ENCODE measurements around the gene AKIP1. TPM values are rescaled to one million over a fixed set of nuclear protein-coding genes. Genes with fewer than 3 reads are reported as not detected.
A peak's percentile ranks its signal among the peaks of the same experiment; 100 is the strongest.

Gene AKIP1
- polyA plus RNA-seq, 3 donors, result 8.7 to 18.9 (median 18.7) TPM

GRCh38 chr11:8914661-8915018, 3.7 kb downstream of the AKIP1 start:
- H3K4me1 ChIP-seq (ENCODE audit: control insufficient read depth in 1 of 2, insufficient read depth in 2 of 2, low read length in 2 of 2), result peaks cover 20 to 38% of the 10 kb centered on the region in 2 donors
- Mint-ChIP-seq H3K4me1 (peaks cover 34% of the 10 kb centered on the region), H3K9me3 (no peaks in the 10 kb centered on the region), H3K4me3 (peak overlapping the region; percentile 75 to 82), H3K36me3 (peaks cover 27 to 44% of the 10 kb centered on the region in 2 donors), H3K27me3 (ENCODE audit: low read depth in 3 of 3) (peaks cover 2 to 10% (median 8%) of the 10 kb centered on the region in 3 donors), H3K27ac (no peak overlapping the region)
- H3K36me3 ChIP-seq (replicated peaks in 1 of 2; ENCODE audit: control insufficient read depth in 1 of 2, insufficient read depth in 2 of 2, low read length in 2 of 2), result peaks cover 27 to 37% of the 10 kb centered on the region in 2 donors
- peaks cover 0 to 3% of the 10 kb centered on the region in 2 donors for H3K27me3 ChIP-seq (ENCODE audit: control insufficient read depth in 2 of 2, insufficient read depth in 2 of 2, low read length in 2 of 2)
- no peak for TF ChIP-seq CTCF (IDR thresholded peaks at IDR 0.05)
- peak overlapping the region; percentile 54 for H3K9ac ChIP-seq (ENCODE audit: insufficient read depth, low read length, poor library complexity, severe bottlenecking)
- H3K9me3 ChIP-seq (replicated peaks in 1 of 2; ENCODE audit: control insufficient read depth in 1 of 2, insufficient read depth in 1 of 2, low read length in 2 of 2), result no peaks in the 10 kb centered on the region
- peaks cover 3% of the 10 kb centered on the region for H3K79me2 ChIP-seq (ENCODE audit: insufficient read depth, low read length)
- peak overlapping the region in 1 of 2 donors; percentile 61 for H3K27ac ChIP-seq (ENCODE audit: low read depth in 1 of 2, low read length in 2 of 2)
- H3K4me3 ChIP-seq (replicated peaks in 1 of 3; ENCODE audit: low read depth in 2 of 3, low read length in 3 of 3), result peak overlapping the region in 1 of 3 experiments; percentile 71
- H4K20me1 ChIP-seq (ENCODE audit: insufficient read depth, low read length), result no peaks in the 10 kb centered on the region
- intact Hi-C loops (cut with micrococcal nuclease), result no loop called here
- no CpG with 5 or more reads among the region's 4 CpGs for WGBS (ENCODE audit: insufficient coverage)
- no peak for DNase-seq
- H3K4me2 ChIP-seq (replicated peaks; ENCODE audit: extremely low read depth, low read length, poor library complexity, severe bottlenecking), result peak overlapping the region; percentile 77
- peak overlapping the region; percentile 88 for H2AFZ ChIP-seq (ENCODE audit: insufficient read depth, low read depth, low read length, poor library complexity, severe bottlenecking)

DNA sequence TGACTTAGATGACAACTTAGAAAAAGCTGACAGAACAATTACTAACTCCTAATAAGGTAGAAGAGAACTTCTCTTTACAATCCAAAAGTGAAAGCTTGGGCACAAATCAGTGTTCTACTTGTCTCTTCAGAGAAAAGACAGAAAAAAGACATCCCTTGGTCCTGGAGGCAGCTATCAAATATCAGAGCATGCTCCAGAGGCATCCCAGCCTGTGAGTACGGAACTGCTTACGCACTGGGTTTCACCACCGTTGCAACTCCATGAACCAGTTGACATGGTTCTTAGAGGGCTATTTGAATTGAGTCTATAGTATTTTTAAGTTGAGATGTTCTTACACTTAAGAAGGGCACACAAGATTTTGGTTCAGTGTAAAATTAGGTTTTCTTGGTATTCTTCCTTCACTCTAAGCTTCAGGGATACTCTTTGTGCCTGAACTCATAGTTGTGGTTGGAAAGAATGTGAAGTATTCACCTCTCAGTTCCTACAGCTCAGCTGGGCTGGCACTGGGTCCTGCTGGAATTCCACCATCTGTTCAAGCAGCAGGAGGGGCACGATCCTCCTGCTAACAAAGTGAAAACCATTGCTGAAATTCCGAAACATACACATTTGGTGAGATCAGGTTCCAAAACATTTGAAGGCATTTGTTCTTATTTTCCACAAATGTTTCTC, 6.3 kb downstream of the AKIP1 start:
- Histone ChIP-seq H3K4me1 (ENCODE audit: control insufficient read depth in 1 of 2, insufficient read depth in 2 of 2, low read length in 2 of 2) (peaks cover 9 to 20% of the 10 kb centered on the region in 2 donors), H3K36me3 (replicated peaks in 1 of 2; ENCODE audit: control insufficient read depth in 1 of 2, insufficient read depth in 2 of 2, low read length in 2 of 2) (peaks cover 33 to 64% of the 10 kb centered on the region in 2 donors), H3K9me3 (replicated peaks in 1 of 2; ENCODE audit: control insufficient read depth in 1 of 2, insufficient read depth in 1 of 2, low read length in 2 of 2) (no peaks in the 10 kb centered on the region), H4K20me1 (ENCODE audit: insufficient read depth, low read length) (no peaks in the 10 kb centered on the region), H2AFZ (ENCODE audit: insufficient read depth, low read depth, low read length, poor library complexity, severe bottlenecking) (no peak overlapping the region), H3K4me2 (replicated peaks; ENCODE audit: extremely low read depth, low read length, poor library complexity, severe bottlenecking) (no peak overlapping the region), H3K9ac (ENCODE audit: insufficient read depth, low read length, poor library complexity, severe bottlenecking) (no peak overlapping the region), H3K27ac (ENCODE audit: low read depth in 1 of 2, low read length in 2 of 2) (peak overlapping the region in 1 of 2 donors; percentile 27), H3K4me3 (replicated peaks in 1 of 3; ENCODE audit: low read depth in 2 of 3, low read length in 3 of 3) (no peak overlapping the region), H3K79me2 (ENCODE audit: insufficient read depth, low read length) (peaks cover 2% of the 10 kb centered on the region), H3K27me3 (ENCODE audit: control insufficient read depth in 2 of 2, insufficient read depth in 2 of 2, low read length in 2 of 2) (no peaks in the 10 kb centered on the region)
- peaks cover 33 to 66% of the 10 kb centered on the region in 2 donors for H3K36me3 Mint-ChIP-seq
- DNase-seq, result no peak
- no peaks in the 10 kb centered on the region for H3K9me3 Mint-ChIP-seq
- H3K4me3 Mint-ChIP-seq, result no peak overlapping the region
- intact Hi-C loops (cut with micrococcal nuclease), result no loop called here
- peaks cover 19% of the 10 kb centered on the region for H3K4me1 Mint-ChIP-seq
- H3K27me3 Mint-ChIP-seq (ENCODE audit: low read depth in 3 of 3), result peaks cover 0 to 3% (median 2%) of the 10 kb centered on the region in 3 donors
- no peak for TF ChIP-seq CTCF (IDR thresholded peaks at IDR 0.05)
- H3K27ac Mint-ChIP-seq, result peak overlapping the region in 1 of 7 donors; percentile 4
- whole genome bisulfite sequencing (ENCODE audit: insufficient coverage), result 80% methylated on average over 1 of the region's 5 CpGs

Data from CD14-positive monocyte (primary cell).